GM18519 (cell line): ENCODE data around the gene TMEM258.

Source experiments
- ATAC-seq: cut with Tn5 transposase; IDR thresholded peaks from one replicate; pipeline ENCODE4 v1.9.1; 2021; ENCODE audit warnings: mild to moderate bottlenecking, moderate library complexity; ENCODE audit not compliant: unreplicated experiment, low FRiP score

The TMEM258 gene

GRCh38 chr11:61762223-61762615 lies 30.2 kb downstream of the TMEM258 start:
- no peak for ATAC-seq

GRCh38 chr11:61761440-61762222 lies 30.8 kb downstream of the TMEM258 start:
- ATAC-seq, result no peak

- ATAC-seq, result no peak
These were observed 31.5 kb downstream of the TMEM258 start for GRCh38 chr11:61760946-61761345.

- ATAC-seq, result no peak
These were observed 35.1 kb downstream of the TMEM258 start for GRCh38 chr11:61757213-61757862.

GRCh38 chr11:61756452-61757212 lies 35.8 kb downstream of the TMEM258 start:
- no peak for ATAC-seq

GRCh38 chr11:61756147-61756451 lies 36.3 kb downstream of the TMEM258 start:
- ATAC-seq, result no peak

GRCh38 chr11:61754534-61755482 lies 37.6 kb downstream of the TMEM258 start:
- no peak for ATAC-seq

- ATAC-seq, result no peak
These were observed 38.7 kb downstream of the TMEM258 start for GRCh38 chr11:61753672-61754071.

- no peak for ATAC-seq
These were observed 39.4 kb downstream of the TMEM258 start for GRCh38 chr11:61752925-61753521.

- no peak for ATAC-seq
These were observed 40.1 kb downstream of the TMEM258 start, which contains the start of gene MYRF for GRCh38 chr11:61752117-61752924. Gene MYRF (plus strand): TSS chr11:61752636. CDS start chr11:61752745, 109 bp downstream.

GRCh38 chr11:61751384-61751783 lies 41.0 kb downstream of the TMEM258 start:
- ATAC-seq, result no peak

GRCh38 chr11:61750631-61751273 lies 41.6 kb downstream of the TMEM258 start:
- ATAC-seq, result no peak

- no peak for ATAC-seq
These were observed 42.7 kb downstream of the TMEM258 start for GRCh38 chr11:61749591-61750217.

GRCh38 chr11:61747967-61748285 lies 44.5 kb downstream of the TMEM258 start:
- ATAC-seq, result no peak

GRCh38 chr11:61747192-61747966 lies 45.0 kb downstream of the TMEM258 start:
- ATAC-seq, result no peak

- ATAC-seq, result no peak
These were observed 45.8 kb downstream of the TMEM258 start for GRCh38 chr11:61746442-61747191.
